ENCODE measurements around the gene LMOD1.

LMOD1 gene

DNA sequence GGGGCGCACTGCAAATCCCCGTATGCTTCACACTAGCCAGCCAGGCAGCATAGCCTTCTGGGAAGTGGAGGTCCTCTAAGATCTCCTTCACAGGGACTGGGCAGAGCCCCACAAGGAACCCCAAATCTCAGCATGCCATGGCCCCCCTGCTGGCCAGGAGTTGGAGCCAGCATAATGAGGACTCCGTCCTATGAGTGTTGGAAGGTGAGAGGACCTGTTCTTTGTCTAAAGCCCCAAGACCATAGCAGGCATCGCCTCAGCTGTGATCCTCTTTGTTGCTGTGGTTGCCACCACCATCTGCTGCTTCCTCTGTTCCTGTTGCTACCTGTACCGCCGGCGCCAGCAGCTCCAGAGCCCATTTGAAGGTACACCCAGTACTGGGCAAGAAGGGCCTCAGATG, 56.1 kb downstream of the LMOD1 start:
- H3K4me3 ChIP-seq (ENCODE audit: low read depth, low read length) = no peak overlapping the region
- TF ChIP-seq CTCF (IDR thresholded peaks at IDR 0.05; ENCODE audit: low read depth, low read length) = no peak

DNA sequence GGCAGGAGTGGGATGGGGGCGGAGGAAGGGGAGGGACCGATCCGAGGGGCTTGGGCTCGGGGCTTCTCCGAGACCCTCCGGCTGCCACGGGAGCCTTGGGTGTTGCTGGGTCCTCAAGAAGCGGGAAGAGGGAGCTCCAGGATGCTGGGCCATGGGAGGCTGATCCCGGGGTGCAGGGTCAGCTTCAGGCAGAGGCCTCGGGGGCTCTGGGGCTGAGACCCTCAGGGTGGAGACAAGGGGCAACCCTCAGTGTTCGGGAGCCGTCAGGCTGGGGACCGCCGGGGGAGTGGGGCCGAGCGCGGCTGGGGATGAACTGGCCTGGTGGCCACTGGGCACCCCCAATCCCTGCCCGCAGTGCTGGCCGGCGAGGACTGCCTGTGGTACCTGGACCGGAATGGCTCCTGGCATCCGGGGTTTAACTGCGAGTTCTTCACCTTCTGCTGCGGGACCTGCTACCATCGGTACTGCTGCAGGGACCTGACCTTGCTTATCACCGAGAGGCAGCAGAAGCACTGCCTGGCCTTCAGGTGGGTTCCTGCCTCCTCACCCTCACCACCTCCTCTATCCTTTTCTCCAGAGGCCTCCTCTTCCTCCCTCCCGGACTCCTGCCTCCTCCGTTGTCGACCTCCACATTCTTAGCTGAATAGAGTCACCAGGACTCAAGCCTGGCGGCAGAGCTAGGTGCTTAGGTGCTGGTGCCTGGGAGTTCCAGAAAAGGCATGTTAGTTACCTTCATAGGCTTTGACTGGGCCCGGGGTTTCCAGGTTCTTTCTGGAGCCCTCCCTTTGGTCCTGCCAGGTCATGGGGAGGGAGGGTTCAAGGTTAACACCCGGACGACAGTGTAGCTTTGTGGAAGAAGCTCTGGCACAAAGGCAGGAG, 57.0 kb downstream of the LMOD1 start:
- TF ChIP-seq CTCF (IDR thresholded peaks at IDR 0.05; ENCODE audit: low read depth, low read length) = no peak
- peak overlapping the region; percentile 78 for H3K4me3 ChIP-seq (ENCODE audit: low read depth, low read length)

- H3K4me3 ChIP-seq (ENCODE audit: low read depth, low read length) = peak within 1 kb of the TSS; percentile 78
- no peak for TF ChIP-seq CTCF (IDR thresholded peaks at IDR 0.05; ENCODE audit: low read depth, low read length)
These were observed 57.9 kb downstream of the LMOD1 start, which contains the start of gene SHISA4 for GRCh38 chr1:201888282-201889089. SHISA4 (plus strand) TSS chr1:201888898; CDS start chr1:201888995, 97 bp downstream.

- TF ChIP-seq CTCF (IDR thresholded peaks at IDR 0.05; ENCODE audit: low read depth, low read length) = no peak
- H3K4me3 ChIP-seq (ENCODE audit: low read depth, low read length) = no peak overlapping the region
These were observed 59.1 kb downstream of the LMOD1 start for GRCh38 chr1:201887116-201887866.

- no peak for TF ChIP-seq CTCF (IDR thresholded peaks at IDR 0.05; ENCODE audit: low read depth, low read length)
- no peak overlapping the region for H3K4me3 ChIP-seq (ENCODE audit: low read depth, low read length)
These were observed 60.1 kb downstream of the LMOD1 start for GRCh38 chr1:201886103-201886885.

DNA sequence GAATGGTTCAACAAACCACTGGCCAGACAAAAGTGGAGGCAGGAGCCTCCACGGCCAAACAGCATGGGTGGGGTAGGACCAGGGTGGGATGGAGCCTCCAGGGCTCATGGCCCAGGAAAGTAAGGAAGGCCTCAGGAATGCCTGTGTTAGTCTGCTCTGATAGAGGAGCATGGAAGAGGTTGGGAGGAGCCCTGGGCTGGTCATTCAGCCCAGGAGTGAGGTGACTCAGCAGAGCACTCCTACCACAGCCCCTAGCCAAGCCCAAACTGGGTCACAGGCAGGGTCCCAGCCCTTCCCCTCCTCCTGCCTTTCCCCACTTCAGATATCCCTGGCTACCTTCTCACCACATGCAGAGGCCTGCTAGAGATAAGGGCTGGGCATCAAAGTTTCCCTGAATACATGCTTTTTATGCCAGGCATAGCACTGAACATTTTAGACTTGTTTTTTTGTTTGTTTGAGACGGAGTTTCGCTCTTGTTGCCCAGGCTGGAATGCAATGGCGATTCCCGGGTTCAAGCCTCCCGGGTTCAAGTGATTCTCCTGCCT, 60.7 kb downstream of the LMOD1 start:
- TF ChIP-seq CTCF (IDR thresholded peaks at IDR 0.05; ENCODE audit: low read depth, low read length) = no peak
- no peak overlapping the region for H3K4me3 ChIP-seq (ENCODE audit: low read depth, low read length)

Data from WI38 (cell line).